Glutamatergic neuron (in vitro differentiated cells): Measurements from ENCODE around the gene RBFOX1. TPM values are rescaled to one million over a fixed set of nuclear protein-coding genes. Genes with fewer than 3 reads are reported as not detected.

ENCODE experiments used
- DNase-seq: peaks from one replicate; pipeline ENCODE4 v3.0.0; 2022
- H3K27ac Mint-ChIP-seq: one replicate; pipeline ENCODE4 v1.8.0; 2020; ENCODE audit warnings: mild to moderate bottlenecking, mixed read lengths, inconsistent platforms; ENCODE audit not compliant: unreplicated experiment
- H3K27me3 Mint-ChIP-seq: one replicate; pipeline ENCODE4 v1.8.0; 2020; ENCODE audit warnings: mild to moderate bottlenecking, moderate library complexity, mixed read lengths, inconsistent platforms; ENCODE audit not compliant: unreplicated experiment
- H3K36me3 Mint-ChIP-seq: one replicate; pipeline ENCODE4 v1.8.0; 2020; ENCODE audit warnings: mild to moderate bottlenecking, mixed read lengths, inconsistent platforms; ENCODE audit not compliant: unreplicated experiment
- H3K4me1 Mint-ChIP-seq: one replicate; pipeline ENCODE4 v1.8.0; 2020; ENCODE audit warnings: mild to moderate bottlenecking, low read depth, mixed read lengths, inconsistent platforms; ENCODE audit not compliant: unreplicated experiment
- H3K4me3 Mint-ChIP-seq: one replicate; pipeline ENCODE4 v1.8.0; 2020; ENCODE audit warnings: mild to moderate bottlenecking, mixed read lengths, inconsistent platforms; ENCODE audit not compliant: unreplicated experiment
- H3K9me3 Mint-ChIP-seq: one replicate; pipeline ENCODE4 v1.8.0; 2020; ENCODE audit warnings: mild to moderate bottlenecking, moderate library complexity, mixed read lengths, inconsistent platforms; ENCODE audit not compliant: unreplicated experiment
- total RNA-seq: library from RNA; stranded (reverse); fragmentation: NEBNext Ultra II Directional; extraction: Animal tissue kit (Norgen Biotek cat#: 25700); gene quantifications from one replicate; pipeline ENCODE4 v1.2.1, GENCODE V29; 2021; ENCODE audit not compliant: unreplicated experiment
- TF ChIP-seq, protein P1 (sequence below): fragments of 200-600 bp; sonication (generic); IDR thresholded peaks from one replicate; pipeline ENCODE4 v1.5.0; 2021; ENCODE audit not compliant: partially characterized antibody, unreplicated experiment

Gene RBFOX1
- total RNA-seq, 1 donor from 2014 or later: 30.5 TPM

DNA sequence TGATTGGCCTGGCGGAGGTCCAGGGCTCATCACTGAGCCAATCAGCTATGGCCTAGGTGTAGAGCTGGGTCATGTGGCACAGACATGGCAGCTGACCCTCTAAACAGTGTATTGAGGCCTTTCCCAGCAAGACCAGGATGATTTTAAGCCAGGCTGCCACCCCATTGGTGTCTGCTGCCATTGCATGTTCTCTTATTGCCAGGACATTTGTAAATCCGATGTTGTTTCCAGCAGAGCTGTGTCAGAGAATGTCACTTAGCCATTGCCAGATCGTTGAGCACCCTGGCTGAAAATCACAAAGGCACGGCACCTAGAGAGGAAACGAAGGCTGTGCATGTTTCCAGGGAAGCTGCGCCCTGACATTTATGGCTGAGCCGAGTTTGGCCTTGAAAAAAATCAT is 33.4 kb downstream of the RBFOX1 start:
- DNase-seq: no peak
- peaks cover 10% of the 10 kb centered on the region for H3K9me3 Mint-ChIP-seq

DNA sequence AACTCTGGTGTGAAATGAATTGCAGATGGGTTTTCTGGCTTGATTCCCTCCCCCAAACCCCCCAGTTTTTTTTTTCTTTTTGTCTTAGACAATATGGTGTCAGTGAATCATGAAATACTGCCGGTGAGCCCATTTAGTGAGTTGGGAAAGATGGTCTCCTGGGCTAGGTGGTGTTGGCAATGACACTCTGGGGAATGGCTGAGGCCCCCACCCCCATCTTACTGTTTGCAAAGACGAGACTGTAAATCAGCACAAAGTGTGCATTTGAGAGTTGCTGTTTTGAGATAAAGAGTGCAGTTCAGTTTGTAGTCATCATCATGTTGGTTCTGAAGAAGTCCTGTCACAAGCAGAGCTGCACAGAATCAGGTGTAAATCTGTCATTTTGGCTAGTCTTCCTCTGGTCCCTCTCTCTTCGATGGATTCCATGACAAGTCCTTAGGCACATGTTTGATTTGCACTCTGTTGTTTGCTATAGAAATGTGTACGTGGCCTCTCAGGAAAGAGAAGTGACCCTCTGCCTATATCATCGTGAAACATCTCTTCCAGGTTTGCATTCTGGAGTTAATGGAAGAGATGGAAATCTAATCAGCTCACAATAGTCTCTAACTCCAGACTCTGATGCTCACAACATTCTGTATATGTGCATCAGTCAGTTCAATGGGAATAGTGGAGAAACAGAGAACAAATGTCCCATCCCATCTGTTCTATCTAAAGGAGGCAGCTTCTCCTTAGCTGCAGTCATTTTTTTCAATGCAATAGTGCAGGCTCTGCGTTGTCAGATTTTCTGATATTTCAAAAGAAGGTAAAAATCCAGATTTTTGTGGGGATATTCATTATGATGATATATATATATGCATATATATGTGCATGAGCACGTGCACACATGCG is 34.6 kb downstream of the RBFOX1 start:
- Mint-ChIP-seq H3K27ac (peak overlapping the region; percentile 41), H3K4me3 (no peak overlapping the region), H3K9me3 (peaks cover 11% of the 10 kb centered on the region), H3K27me3 (peaks cover 2% of the 10 kb centered on the region), H3K4me1 (peaks cover 20% of the 10 kb centered on the region), H3K36me3 (no peaks in the 10 kb centered on the region)
- no peak for DNase-seq
- TF ChIP-seq, protein P1, sequence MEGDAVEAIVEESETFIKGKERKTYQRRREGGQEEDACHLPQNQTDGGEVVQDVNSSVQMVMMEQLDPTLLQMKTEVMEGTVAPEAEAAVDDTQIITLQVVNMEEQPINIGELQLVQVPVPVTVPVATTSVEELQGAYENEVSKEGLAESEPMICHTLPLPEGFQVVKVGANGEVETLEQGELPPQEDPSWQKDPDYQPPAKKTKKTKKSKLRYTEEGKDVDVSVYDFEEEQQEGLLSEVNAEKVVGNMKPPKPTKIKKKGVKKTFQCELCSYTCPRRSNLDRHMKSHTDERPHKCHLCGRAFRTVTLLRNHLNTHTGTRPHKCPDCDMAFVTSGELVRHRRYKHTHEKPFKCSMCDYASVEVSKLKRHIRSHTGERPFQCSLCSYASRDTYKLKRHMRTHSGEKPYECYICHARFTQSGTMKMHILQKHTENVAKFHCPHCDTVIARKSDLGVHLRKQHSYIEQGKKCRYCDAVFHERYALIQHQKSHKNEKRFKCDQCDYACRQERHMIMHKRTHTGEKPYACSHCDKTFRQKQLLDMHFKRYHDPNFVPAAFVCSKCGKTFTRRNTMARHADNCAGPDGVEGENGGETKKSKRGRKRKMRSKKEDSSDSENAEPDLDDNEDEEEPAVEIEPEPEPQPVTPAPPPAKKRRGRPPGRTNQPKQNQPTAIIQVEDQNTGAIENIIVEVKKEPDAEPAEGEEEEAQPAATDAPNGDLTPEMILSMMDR: no peak

More for the DNA sequence above, 33.4 kb downstream of the RBFOX1 start:
- Mint-ChIP-seq H3K27me3 (peaks cover 2% of the 10 kb centered on the region), H3K4me1 (peaks cover 20% of the 10 kb centered on the region), H3K4me3 (no peak overlapping the region), H3K27ac (no peak overlapping the region), H3K36me3 (no peaks in the 10 kb centered on the region)
- TF ChIP-seq, protein P1: no peak

DNA sequence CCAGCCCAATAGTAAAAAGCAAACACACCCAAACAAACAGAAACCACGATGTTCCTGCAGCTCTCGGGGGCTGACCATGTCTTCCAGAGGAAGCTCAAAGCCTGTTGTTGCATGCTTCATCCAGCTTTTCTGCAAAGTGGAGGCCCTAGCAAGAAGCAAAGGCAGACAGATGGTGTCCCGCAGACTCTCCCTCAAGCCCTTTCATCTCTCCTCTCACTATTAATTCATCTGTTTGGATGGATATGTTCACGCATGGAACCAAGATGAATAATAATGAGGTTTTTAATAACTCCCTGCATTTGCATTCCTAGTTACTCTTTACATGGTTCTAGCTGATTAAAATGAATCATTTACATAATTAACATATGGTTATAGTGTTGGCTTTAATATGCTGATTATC is 36.6 kb downstream of the RBFOX1 start:
- Mint-ChIP-seq H3K27me3 (no peaks in the 10 kb centered on the region), H3K9me3 (peaks cover 15% of the 10 kb centered on the region), H3K27ac (peak overlapping the region; percentile 41), H3K36me3 (no peaks in the 10 kb centered on the region), H3K4me1 (peaks cover 15% of the 10 kb centered on the region), H3K4me3 (no peak overlapping the region)
- DNase-seq: no peak
- TF ChIP-seq, protein P1: no peak

DNA sequence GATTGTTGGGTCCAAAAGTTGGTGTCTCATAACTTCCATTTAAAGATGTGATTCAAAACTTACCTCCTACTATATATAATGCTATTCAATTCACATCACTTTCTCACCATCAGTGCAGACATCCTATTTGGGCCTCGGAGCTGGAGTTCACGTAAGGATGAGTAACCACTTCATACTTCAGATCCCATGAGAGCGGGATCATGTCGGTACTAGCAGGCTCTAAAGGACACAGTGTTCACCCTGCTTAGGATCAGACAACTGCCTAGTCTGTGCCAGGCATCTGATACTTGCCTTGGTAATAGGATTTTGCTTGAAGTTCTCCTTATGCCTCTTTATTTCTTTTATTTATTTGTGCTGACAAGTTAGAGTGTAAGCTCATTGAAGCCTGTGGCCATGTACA is 39.5 kb downstream of the RBFOX1 start:
- no peaks in the 10 kb centered on the region for H3K36me3 Mint-ChIP-seq
- no peak overlapping the region for H3K4me3 Mint-ChIP-seq
- no peaks in the 10 kb centered on the region for H3K27me3 Mint-ChIP-seq
- H3K27ac Mint-ChIP-seq: no peak overlapping the region
- TF ChIP-seq, protein P1: no peak
- no peak for DNase-seq
- H3K9me3 Mint-ChIP-seq: peaks cover 11% of the 10 kb centered on the region
- H3K4me1 Mint-ChIP-seq: peaks cover 11% of the 10 kb centered on the region

DNA sequence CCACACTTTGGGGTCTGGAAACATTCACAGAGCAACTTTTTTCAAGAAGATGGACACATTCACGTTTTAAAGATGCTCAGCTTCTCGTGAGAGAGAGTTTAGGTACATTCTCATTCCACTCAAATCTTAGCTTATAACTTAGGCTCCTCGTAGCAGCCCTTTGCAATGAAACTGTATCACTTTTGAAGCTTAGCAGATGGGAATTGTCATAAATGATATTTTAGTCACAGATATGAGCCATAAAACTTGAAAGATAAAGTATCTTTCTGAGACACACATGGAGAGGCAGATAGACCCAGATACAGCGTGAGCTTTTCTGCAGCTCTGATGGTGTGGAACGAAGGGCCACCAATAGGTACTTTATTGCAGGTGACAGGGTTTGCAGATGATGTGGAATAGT is 41.1 kb downstream of the RBFOX1 start:
- peaks cover 6% of the 10 kb centered on the region for H3K4me1 Mint-ChIP-seq
- H3K4me3 Mint-ChIP-seq: no peak overlapping the region
- peaks cover 11% of the 10 kb centered on the region for H3K9me3 Mint-ChIP-seq
- TF ChIP-seq, protein P1: no peak
- H3K27ac Mint-ChIP-seq: no peak overlapping the region
- H3K36me3 Mint-ChIP-seq: no peaks in the 10 kb centered on the region
- no peak for DNase-seq
- H3K27me3 Mint-ChIP-seq: no peaks in the 10 kb centered on the region
